ENCODE results near the gene ZNF507.
"Not testable (repeated sequence)": the region's sequence is repeated elsewhere in the genome, so short reads cannot be mapped to it uniquely, and the experiment has no call there.

The ZNF507 gene

DNA sequence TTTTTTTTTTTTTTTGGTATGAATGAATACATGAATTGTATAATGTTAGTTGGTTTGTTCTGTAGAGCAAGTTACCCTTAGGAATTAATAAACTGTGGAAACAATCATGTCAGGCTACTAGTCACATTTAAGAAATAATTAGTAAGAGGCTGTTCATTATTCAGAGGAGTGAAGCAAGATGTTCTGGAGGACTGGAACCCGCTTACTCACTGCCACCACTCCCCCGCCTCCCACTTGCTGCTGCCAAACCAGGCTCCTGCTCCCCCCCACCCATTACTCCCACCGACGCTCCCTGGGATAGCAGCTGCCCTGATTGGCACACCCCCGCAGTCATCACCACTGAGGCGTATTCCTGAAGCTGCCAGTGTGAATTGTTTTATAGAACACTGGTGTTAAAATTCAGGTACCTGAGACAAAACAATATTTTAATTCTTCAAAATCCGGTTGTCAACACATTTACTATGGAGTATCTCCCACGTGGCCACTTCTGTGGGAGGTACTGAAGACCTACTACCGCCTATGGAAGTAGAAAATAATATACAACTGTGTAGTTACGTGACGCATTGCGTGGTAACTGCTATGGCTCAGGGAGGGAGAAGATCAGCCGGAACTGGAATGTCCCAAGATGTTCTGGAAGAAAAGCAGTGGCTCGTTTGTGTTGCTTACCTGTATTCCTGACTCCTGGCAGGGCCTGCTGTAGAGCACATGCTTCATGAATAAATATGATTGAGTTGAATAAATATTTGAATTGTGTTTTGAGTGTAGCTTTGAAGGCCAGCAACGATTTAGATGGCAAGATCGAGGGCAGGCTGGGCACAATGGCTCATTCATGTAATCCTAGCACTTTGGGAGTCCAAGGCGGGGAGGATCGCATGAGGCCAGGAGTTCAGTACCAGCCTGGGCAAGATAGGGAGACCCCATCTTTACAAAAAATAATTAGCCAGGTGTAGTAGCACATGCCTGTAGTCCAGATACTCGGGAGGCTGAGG, 61.9 kb downstream of the ZNF507 start:
- DNase-seq (ENCODE audit: low read depth, low spot score), result no peak

DNA sequence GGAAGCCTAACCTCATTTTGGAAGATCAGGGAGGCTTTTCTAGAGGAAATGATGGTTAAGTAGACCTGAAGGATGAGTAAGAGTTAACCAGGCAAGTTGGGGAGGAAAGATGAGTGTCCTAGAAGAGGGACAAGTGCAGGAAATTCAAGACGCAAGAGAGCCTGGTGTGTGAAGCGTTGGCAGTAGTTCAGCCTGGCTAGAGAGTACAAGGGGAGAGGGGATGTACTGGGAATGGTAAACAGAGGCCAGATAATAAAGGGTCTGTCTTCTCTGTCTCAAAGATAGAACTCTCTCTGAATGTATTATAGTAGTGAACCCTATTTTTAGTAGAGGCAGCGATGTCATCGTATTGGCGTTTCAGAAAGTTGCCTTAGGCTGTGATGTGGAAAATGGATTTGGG, 69.8 kb downstream of the ZNF507 start:
- no peak for DNase-seq (ENCODE audit: low read depth, low spot score)

DNA sequence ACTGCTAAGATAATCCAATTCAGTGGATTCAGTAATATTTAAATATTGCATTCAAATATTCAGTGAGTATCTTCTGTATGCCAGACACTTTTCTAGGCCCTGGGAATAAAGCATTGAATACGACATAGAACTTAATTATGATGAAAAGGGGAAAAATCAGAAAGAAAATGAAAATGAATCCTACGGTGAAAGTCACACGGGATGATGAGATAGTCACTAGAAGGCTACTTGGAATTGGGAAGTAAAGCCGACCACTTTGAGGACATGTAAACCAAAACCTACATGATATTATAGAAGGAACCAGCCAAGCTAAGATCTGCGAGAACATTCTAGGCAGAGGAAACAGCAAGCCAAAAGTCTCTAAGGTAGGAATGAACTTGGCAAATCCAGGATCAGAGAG, 70.3 kb downstream of the ZNF507 start:
- DNase-seq (ENCODE audit: low read depth, low spot score), result no peak

DNA sequence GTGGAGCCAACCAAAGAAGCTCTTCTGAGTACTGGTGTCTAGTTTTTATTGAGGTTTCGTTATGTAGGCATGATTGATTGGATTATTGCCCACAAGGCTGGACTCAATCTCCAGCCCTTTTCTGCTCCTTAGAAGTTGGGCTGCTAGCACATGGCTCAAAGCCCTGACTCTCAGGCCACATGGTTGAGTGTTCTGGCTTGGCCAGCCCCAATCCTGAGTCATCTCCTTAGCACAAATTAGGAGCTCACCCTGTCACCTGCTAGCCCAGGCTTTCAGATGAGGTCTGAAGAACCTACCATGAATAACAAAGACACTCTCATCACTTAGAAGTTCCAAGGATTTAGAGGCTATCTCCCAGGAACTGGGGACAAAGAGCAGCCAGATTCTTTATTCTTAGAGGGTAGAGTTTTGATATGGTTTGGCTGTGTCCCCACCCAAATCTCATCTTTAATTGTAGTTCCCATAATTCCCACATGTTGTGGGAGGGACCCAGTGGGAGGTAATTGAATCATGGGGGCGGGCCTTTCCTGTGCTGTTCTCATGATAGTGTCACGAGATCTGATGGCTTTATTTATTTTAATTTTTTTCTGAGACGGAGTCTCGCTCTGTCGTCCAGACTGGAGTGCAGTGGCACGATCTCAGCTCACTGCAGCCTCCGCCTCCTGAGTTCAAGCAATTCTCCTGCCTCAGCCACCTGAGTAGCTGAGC, 71.5 kb downstream of the ZNF507 start:
- DNase-seq (ENCODE audit: low read depth, low spot score), result no peak

DNA sequence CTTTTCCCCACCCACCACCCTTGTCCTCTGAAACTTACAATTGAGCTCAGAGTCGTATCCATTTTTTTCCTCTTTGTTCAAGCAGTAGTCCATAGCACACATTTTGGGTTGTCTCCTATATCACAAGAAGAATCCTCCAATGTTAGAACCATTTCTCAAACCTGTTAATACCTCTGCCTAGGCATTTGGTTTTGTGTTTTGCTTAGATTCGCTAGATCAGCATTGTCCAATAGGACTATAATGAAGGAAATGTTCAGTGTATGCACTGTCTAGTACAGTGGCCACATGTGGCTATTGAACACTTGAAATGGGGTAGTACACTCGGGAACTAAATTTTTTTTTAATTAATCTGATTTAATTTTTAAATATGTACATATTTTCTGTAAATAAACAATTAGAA, 72.7 kb downstream of the ZNF507 start:
- no peak for DNase-seq (ENCODE audit: low read depth, low spot score)

DNA sequence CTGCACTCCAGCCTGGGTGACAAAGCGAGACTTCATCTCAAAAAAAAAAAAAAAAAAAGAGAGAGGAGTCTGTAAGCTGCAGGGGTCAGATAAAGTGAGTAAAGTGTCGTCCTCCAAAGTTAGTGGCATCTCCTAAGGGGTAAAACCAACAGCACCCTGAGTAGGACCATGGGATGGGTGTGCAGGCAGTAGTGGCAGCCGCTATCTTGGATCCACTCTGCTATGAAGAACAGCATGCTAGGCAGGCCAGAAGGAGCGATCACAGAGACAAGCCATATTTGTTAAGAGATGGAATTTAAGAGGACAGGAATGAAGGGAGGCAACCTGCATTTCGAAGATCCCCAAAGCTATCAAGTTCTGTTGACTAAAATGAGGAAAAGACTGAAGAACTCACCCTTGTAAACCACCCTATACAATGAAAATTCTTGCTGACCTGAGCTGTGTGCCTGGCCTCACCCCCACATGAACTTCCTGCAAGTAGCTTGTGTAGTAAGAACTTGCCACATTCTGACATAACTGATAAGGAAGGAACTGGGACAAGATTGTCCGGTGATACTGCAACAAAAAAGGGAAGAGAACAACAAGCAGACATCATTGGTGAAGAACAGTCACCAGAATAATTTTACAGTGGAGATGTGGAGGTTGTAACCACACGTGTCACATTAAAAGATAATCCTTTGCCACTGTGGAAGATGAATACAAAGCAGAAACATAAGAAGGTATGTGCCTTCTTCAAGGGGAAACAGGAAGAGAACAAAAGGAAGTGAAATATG, 76.4 kb downstream of the ZNF507 start:
- no peak for DNase-seq (ENCODE audit: low read depth, low spot score)

DNA sequence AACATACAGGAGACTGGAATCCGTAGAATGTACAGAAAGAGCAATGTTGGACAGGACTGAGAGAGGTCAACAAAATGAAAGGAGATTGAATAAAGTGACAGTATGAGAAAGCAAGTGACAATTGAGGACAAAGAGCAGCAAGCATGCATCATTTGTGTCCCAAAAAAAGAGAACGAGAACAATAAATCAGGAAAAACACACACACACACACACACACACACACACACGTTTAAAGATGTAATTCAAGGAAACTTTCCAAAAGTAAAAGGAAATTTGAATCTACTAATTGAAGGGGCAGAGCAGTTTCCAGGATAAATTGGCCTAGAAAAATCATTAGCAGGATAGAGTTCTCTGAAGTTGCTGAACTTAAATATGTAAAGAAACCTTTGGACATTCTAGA, 77.0 kb downstream of the ZNF507 start:
- DNase-seq (ENCODE audit: low read depth, low spot score), result no peak

DNA sequence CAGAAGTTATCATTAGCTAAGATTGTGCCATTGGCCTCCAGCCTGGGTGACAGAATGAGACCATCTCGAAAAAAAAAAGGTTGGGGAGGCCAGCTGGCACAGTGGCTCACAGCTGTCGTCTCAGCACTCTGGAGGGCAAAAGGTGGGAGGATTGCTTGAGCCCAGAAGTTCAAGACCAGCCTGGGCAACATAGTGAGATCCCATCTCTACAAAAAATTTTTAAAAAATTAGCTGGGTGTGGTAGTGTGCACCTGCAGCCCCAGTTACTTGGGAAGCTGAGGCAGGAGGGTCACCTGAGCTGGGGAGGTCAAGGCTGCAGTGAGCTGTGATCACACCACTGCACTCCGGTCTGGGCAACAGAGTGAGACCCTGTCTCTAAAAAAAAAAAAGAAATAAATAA, 78.5 kb downstream of the ZNF507 start:
- DNase-seq (ENCODE audit: low read depth, low spot score), result not testable (repeated sequence)

DNA sequence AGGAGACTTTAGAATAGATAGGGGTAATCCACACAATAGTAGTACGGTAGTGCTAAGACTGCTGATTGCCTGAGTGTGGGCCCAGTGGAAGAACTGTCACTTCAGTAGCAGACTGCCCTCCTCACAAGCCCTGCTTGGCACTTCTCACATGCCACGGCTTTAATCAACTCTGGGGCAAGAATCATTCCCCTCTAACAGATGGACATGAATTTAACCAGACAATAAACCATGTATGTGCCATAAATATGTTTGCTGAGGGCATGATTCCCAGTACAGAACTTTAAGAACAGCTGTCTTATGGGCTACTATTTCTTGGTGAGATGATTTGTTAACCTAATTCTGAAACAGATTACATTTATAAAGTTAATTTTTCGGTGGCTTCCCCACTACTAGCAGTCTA, 82.1 kb downstream of the ZNF507 start:
- DNase-seq (ENCODE audit: low read depth, low spot score), result no peak

DNA sequence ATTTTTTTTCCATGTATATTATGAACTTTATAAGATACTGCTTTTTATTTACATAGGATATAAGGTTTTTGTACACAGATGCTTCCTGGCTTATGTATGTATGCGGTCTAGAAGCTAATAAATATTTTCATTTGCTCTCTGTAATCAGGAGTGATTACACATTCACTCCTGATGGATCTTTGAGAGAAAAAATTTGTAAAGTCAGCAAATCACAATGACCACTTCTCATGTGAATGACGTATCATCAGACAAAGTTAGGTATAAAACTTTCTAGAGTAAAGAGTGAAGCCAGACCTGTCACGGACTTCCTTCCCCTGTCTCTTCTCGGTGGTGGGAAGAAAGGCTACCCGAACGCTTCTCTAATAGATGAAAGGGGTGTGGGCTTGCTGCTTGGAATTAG, 91.3 kb downstream of the ZNF507 start:
- DNase-seq (ENCODE audit: low read depth, low spot score), result no peak

DNA sequence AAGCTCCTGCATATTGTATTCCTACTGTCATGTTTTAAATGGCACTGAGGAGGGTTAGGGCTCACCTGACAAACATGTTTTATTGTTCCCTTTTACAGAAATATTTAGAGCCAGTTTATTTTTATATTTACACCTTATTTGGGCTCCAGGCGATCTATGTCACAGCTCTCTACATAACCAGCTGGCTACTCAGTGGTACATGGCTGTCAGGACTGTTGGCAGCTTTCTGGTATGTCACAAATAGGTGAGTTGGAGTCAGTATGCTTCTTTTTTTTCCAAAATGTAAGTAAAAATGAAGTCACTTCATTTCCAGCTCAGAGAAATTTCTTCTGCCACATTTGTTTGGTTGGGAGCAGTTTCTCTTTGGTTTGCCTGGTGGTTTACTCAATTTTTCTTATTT, 91.7 kb downstream of the ZNF507 start:
- no peak for DNase-seq (ENCODE audit: low read depth, low spot score)

All from activated CD4-positive, CD25-positive, alpha-beta regulatory T cell treated with anti-CD3 and anti-CD28 coated beads, Interleukin-2, amount 50 U/mL, for 16 hours (primary cell).